Fibroblast of skin of back (primary cell): ENCODE measurements around the gene RAB11FIP4.

Experiments
- DNase-seq: peaks from one replicate; pipeline ENCODE4 v3.0.0-alpha.2; 2013

Gene RAB11FIP4

GRCh38 chr17:31550389-31551056 lies 159.0 kb downstream of the RAB11FIP4 start:
- DNase-seq: peak; percentile 35

- no peak for DNase-seq
These were observed 161.1 kb downstream of the RAB11FIP4 start for GRCh38 chr17:31552568-31552967.

- no peak for DNase-seq
These were observed 162.0 kb downstream of the RAB11FIP4 start for GRCh38 chr17:31553506-31553905.

GRCh38 chr17:31554930-31555329 lies 163.5 kb downstream of the RAB11FIP4 start:
- no peak for DNase-seq

- DNase-seq: no peak
These were observed 165.6 kb downstream of the RAB11FIP4 start for GRCh38 chr17:31556969-31557645.

GRCh38 chr17:31558748-31559583 lies 167.5 kb downstream of the RAB11FIP4 start:
- DNase-seq: peak; percentile 84

GRCh38 chr17:31559584-31560501 lies 168.4 kb downstream of the RAB11FIP4 start:
- DNase-seq: peak; percentile 38

- peak; percentile 42 for DNase-seq
These were observed 169.3 kb downstream of the RAB11FIP4 start for GRCh38 chr17:31560616-31561235.

GRCh38 chr17:31561469-31562375 lies 170.2 kb downstream of the RAB11FIP4 start:
- DNase-seq: peak; percentile 72

GRCh38 chr17:31562376-31562840 lies 170.9 kb downstream of the RAB11FIP4 start:
- DNase-seq: no peak

GRCh38 chr17:31564291-31564690 lies 172.8 kb downstream of the RAB11FIP4 start:
- no peak for DNase-seq

- peak; percentile 66 for DNase-seq
These were observed 173.4 kb downstream of the RAB11FIP4 start for GRCh38 chr17:31564883-31565301.

GRCh38 chr17:31565652-31566051 lies 174.2 kb downstream of the RAB11FIP4 start:
- no peak for DNase-seq

GRCh38 chr17:31566247-31566991 lies 174.9 kb downstream of the RAB11FIP4 start:
- DNase-seq: no peak

GRCh38 chr17:31566992-31567373 lies 175.5 kb downstream of the RAB11FIP4 start:
- DNase-seq: no peak

- no peak for DNase-seq
These were observed 176.6 kb downstream of the RAB11FIP4 start for GRCh38 chr17:31568121-31568520.

- DNase-seq: no peak
These were observed 177.1 kb downstream of the RAB11FIP4 start for GRCh38 chr17:31568539-31568938.

GRCh38 chr17:31570231-31570630 lies 178.8 kb downstream of the RAB11FIP4 start:
- DNase-seq: no peak
